ENCODE data around the gene GPR55.

GRCh38 chr2:230950874-230951339 lies 25.9 kb upstream of the GPR55 start:
- TF ChIP-seq POLR2A (IDR thresholded peaks at IDR 0.05) (no peak), CTCF (IDR thresholded peaks at IDR 0.05) (no peak)
